H1 (cell line): ENCODE measurements around the gene NXN. TPM values are rescaled to one million over a fixed set of nuclear protein-coding genes. Genes with fewer than 3 reads are reported as not detected.

Experiments used
- BRCA1 ChIP-seq: IDR thresholded peaks from 2 replicates; pipeline ENCODE4 v1.6.1; 2012; ENCODE audit warnings: low read depth, low read length, improper control_type of control experiment
- CBX8 ChIP-seq: fragments of 300-800, 300-1000 bp; sonication (generic); IDR thresholded peaks from 2 replicates; pipeline ENCODE4 v1.7.1; 2016; ENCODE audit warnings: low read depth, low read length, borderline replicate concordance
- EZH2 ChIP-seq: fragments of 200-600 bp; sonication (generic); IDR thresholded peaks from 2 replicates; pipeline ENCODE4 v1.7.1; 2012; ENCODE audit warnings: low read depth, mild to moderate bottlenecking, moderate library complexity, low read length, inconsistent platforms; ENCODE audit not compliant: severe bottlenecking
- POLR2A ChIP-seq, 2 experiments: IDR thresholded peaks; 1 replicate in 1 of 2; 2 replicates in 1 of 2; pipeline ENCODE4 v1.6.1; 2011; ENCODE audit warnings: low read depth in 2 of 2, low read length in 2 of 2, mild to moderate bottlenecking in 2 of 2; ENCODE audit errors: control extremely low read depth in 1 of 2
- SIN3A ChIP-seq, 2 experiments: IDR thresholded peaks in 1 of 2; conservative IDR thresholded peaks in 1 of 2; 2 replicates each; pipeline ENCODE4 v1.6.1; 2011 to 2012; ENCODE audit warnings: low read length in 2 of 2, improper control_type of control experiment in 1 of 2, low read depth in 1 of 2, mild to moderate bottlenecking in 1 of 2
- SIRT6 ChIP-seq: IDR thresholded peaks from one replicate; pipeline ENCODE4 v1.7.1; 2012; ENCODE audit warnings: low read length, inconsistent platforms
- TCF12 ChIP-seq: IDR thresholded peaks from 2 replicates; pipeline ENCODE4 v1.6.1; 2011; ENCODE audit warnings: low read depth, mild to moderate bottlenecking, low read length
- polyA plus RNA-seq, 7 experiments: library from polyadenylated mRNA; depleted of rRNA in 3 of 7; stranded (reverse) in 5 of 7; unstranded in 2 of 7; fragments of >200 nt in 5 of 7; fragments of 200-250 nt in 2 of 7; gene quantifications; 1 replicate in 5 of 7; 2 replicates in 1 of 7; 4 replicates in 1 of 7; pipeline versions ENCODE4 v1.2.1 to v1.2.3, GENCODE V29; 2011 to 2013; ENCODE audit warnings: missing spikeins in 2 of 7, mixed read lengths in 2 of 7
- total RNA-seq: library from RNA; stranded (reverse); fragmentation: NEBNext Ultra II Directional; extraction: Animal tissue kit (Norgen Biotek cat#: 25700); gene quantifications from 2 replicates; pipeline ENCODE4 v1.2.1, GENCODE V29; 2021
- TF ChIP-seq, protein P1 (sequence below): IDR thresholded peaks from 2 replicates; pipeline ENCODE4 v1.6.1; 2011; ENCODE audit warnings: low read length, improper control_type of control experiment
- TF ChIP-seq, protein P2 (sequence below): IDR thresholded peaks from 2 replicates; pipeline ENCODE4 v1.6.1; 2012; ENCODE audit warnings: inconsistent platforms

NXN gene
- total and polyA plus RNA-seq, 2 of the 8 experiments (the other 6 are each of a cell fraction or from before 2014, with no cell fraction given): 94.1 to 107 TPM

DNA sequence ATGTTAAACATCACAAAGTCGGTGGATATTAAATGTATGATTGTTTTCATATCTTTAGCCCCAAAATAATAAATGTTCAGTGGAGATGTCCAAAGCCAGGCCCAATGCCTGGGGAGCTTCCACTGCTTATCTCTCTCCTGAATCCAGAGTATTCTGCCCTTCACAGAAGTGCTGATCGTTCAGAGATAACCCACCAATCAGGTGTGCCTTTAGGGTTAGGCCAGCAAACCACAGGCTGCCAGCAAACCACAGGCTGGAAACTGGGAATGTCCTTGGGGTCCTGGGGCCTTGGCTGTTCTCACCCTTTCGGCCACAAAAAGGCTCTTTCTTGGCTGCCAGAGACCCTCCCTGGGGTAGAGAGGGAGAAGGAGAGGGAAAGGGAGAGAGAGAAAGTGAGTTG, 33.9 kb downstream of the NXN start (continued):
- TF ChIP-seq, protein P1, sequence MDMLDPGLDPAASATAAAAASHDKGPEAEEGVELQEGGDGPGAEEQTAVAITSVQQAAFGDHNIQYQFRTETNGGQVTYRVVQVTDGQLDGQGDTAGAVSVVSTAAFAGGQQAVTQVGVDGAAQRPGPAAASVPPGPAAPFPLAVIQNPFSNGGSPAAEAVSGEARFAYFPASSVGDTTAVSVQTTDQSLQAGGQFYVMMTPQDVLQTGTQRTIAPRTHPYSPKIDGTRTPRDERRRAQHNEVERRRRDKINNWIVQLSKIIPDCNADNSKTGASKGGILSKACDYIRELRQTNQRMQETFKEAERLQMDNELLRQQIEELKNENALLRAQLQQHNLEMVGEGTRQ: no peak
- no peak for TF ChIP-seq POLR2A (IDR thresholded peaks at IDR 0.05; ENCODE audit: control extremely low read depth in 1 of 2, low read depth in 2 of 2, low read length in 2 of 2)
- TF ChIP-seq TCF12: no peak
- TF ChIP-seq SIN3A (conservative IDR thresholded peaks at IDR 0.05 in 1 of 2, IDR thresholded peaks at IDR 0.05 in 1 of 2; ENCODE audit: low read depth in 1 of 2, low read length in 2 of 2): no peak
- TF ChIP-seq EZH2: no peak
- TF ChIP-seq, protein P2, sequence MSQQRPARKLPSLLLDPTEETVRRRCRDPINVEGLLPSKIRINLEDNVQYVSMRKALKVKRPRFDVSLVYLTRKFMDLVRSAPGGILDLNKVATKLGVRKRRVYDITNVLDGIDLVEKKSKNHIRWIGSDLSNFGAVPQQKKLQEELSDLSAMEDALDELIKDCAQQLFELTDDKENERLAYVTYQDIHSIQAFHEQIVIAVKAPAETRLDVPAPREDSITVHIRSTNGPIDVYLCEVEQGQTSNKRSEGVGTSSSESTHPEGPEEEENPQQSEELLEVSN: no peak
- no peak for TF ChIP-seq CBX8
- TF ChIP-seq BRCA1: no peak
- no peak for TF ChIP-seq SIRT6
